A549 treated with ZK216348 at 1 μM for 4 hours (cell line): Measurements from ENCODE around the gene ATN1. TPM values are rescaled to one million over a fixed set of nuclear protein-coding genes. Genes with fewer than 3 reads are reported as not detected.

Experiments
- total RNA-seq: library from RNA; stranded (reverse); fragments of 200-300 nt; extraction: Qiagen RNA extraction; gene quantifications from 5 replicates; pipeline ENCODE4 v1.2.3, GENCODE V29; 2022; ENCODE audit warnings: low read depth

Gene ATN1
- total RNA-seq = 36.6 to 87.8 TPM (median 83.1 TPM) in 5 replicates

GRCh38 chr12:6927379-6928021 is at the start of gene ATN1:
Gene ATN1, plus strand, starts transcription at chr12:6927959. Its CDS starts 6,043 bp downstream, at chr12:6934002.

GRCh38 chr12:6904280-6905276 is 23.2 kb upstream of the ATN1 start, which contains the start of gene LRRC23:
Gene LRRC23, plus strand, starts transcription at chr12:6904822. Its CDS starts 812 bp downstream, at chr12:6905634.

GRCh38 chr12:6914246-6914946 is 13.4 kb upstream of the ATN1 start, which contains the start of gene ENO2:
Gene ENO2, plus strand, starts transcription at chr12:6914580. Its CDS starts 1,253 bp downstream, at chr12:6915833.

GRCh38 chr12:6943722-6944380 is 16.1 kb downstream of the ATN1 start, which contains the start of the genes C12orf57 and RNU7-1:
Gene C12orf57, plus strand, starts transcription at chr12:6944022. Its CDS starts 100 bp downstream, at chr12:6944122.
Gene RNU7-1, plus strand, starts transcription at chr12:6943816.

GRCh38 chr12:6950811-6951540 is 23.2 kb downstream of the ATN1 start, which contains the start of gene PTPN6:
Gene PTPN6, plus strand, starts transcription at chr12:6951356. Its CDS starts 157 bp downstream, at chr12:6951513.

Other genes with a start within 250 kb of the ATN1 start
- 49.6 to 66.0 TPM (median 62.9 TPM) in 5 replicates for gene ZNF384, start 238.6 kb upstream of the ATN1 start, total RNA-seq
- gene PIANP, start 227.1 kb upstream of the ATN1 start, total RNA-seq = 0.68 to 1.3 TPM (median 0.97 TPM) in 5 replicates
- gene COPS7A, start 203.9 kb upstream of the ATN1 start, total RNA-seq = 46.4 to 60.7 TPM (median 58.3 TPM) in 5 replicates
- 221 to 313 TPM (median 302 TPM) in 5 replicates for gene MLF2, start 174.8 kb upstream of the ATN1 start, total RNA-seq
- gene PTMS, start 161.6 kb upstream of the ATN1 start, total RNA-seq = 687 to 1,137 TPM (median 1,048 TPM) in 5 replicates
- 0.79 to 2.2 TPM (median 1.6 TPM) in 5 replicates for gene LAG3, start 155.4 kb upstream of the ATN1 start, total RNA-seq
- not detected in 5 replicates for gene CD4, start 138.4 kb upstream of the ATN1 start, total RNA-seq
- 0.39 to 0.87 TPM (median 0.56 TPM) in 5 replicates for gene GPR162, start 106.1 kb upstream of the ATN1 start, total RNA-seq
- 14.2 to 32.8 TPM (median 27.5 TPM) in 5 replicates for gene P3H3, start 99.6 kb upstream of the ATN1 start, total RNA-seq
- gene GNB3, start 87.0 kb upstream of the ATN1 start, total RNA-seq = 2.1 to 2.7 TPM (median 2.3 TPM) in 5 replicates
- 68.4 to 85.8 TPM (median 72.7 TPM) in 5 replicates for gene CDCA3, start 76.7 kb upstream of the ATN1 start, total RNA-seq
- 76.4 to 97.4 TPM (median 80.0 TPM) in 5 replicates for gene USP5, start 75.8 kb upstream of the ATN1 start, total RNA-seq
- gene TPI1, start 60.4 kb upstream of the ATN1 start, total RNA-seq = 1,281 to 1,662 TPM (median 1,628 TPM) in 5 replicates
- 19.2 to 36.2 TPM (median 30.5 TPM) in 5 replicates for gene SPSB2, start 54.7 kb upstream of the ATN1 start, total RNA-seq
- gene LRRC23, start 23.1 kb upstream of the ATN1 start, total RNA-seq = 15.7 to 21.7 TPM (median 17.3 TPM) in 5 replicates
- gene ENO2, start 13.4 kb upstream of the ATN1 start, total RNA-seq = 32.7 to 43.8 TPM (median 41.2 TPM) in 5 replicates
- not detected in 5 replicates for gene RNU7-1, start 15.9 kb downstream of the ATN1 start, total RNA-seq
- gene C12orf57, start 16.1 kb downstream of the ATN1 start, total RNA-seq = 240 to 311 TPM (median 303 TPM) in 5 replicates
- gene PTPN6, start 23.4 kb downstream of the ATN1 start, total RNA-seq = 6.2 to 12.8 TPM (median 11.9 TPM) in 5 replicates
- gene PHB2, start 42.7 kb downstream of the ATN1 start, total RNA-seq = 278 to 353 TPM (median 328 TPM) in 5 replicates
- gene EMG1, start 43.0 kb downstream of the ATN1 start, total RNA-seq = 55.9 to 81.9 TPM (median 61.3 TPM) in 5 replicates
- gene LPCAT3, start 90.5 kb downstream of the ATN1 start, total RNA-seq = 26.6 to 31.1 TPM (median 27.6 TPM) in 5 replicates
- 38.6 to 58.9 TPM (median 42.6 TPM) in 5 replicates for gene C1S, start 132.8 kb downstream of the ATN1 start, total RNA-seq
- gene C1R, start 164.5 kb downstream of the ATN1 start, total RNA-seq = 26.6 to 41.9 TPM (median 28.4 TPM) in 5 replicates
- 7.9 to 15.6 TPM (median 10.6 TPM) in 5 replicates for gene C1RL, start 181.3 kb downstream of the ATN1 start, total RNA-seq
- not detected in 5 replicates for gene RBP5, start 200.9 kb downstream of the ATN1 start, total RNA-seq
- gene CLSTN3, start 202.4 kb downstream of the ATN1 start, total RNA-seq = 11.0 to 19.0 TPM (median 16.0 TPM) in 5 replicates